NCI-H82 treated with DMSO at 0.1 percent for 48 hours (cell line): ENCODE data around the gene ULK4.
"Not testable (repeated sequence)": the region's sequence is repeated elsewhere in the genome, so short reads cannot be mapped to it uniquely, and the experiment has no call there.

Experiments
- DNase-seq: peaks from one replicate; lab custom pipeline; 2025; ENCODE audit not compliant: unreplicated experiment; lab: John Stamatoyannopoulos, UW

ULK4 gene

DNA sequence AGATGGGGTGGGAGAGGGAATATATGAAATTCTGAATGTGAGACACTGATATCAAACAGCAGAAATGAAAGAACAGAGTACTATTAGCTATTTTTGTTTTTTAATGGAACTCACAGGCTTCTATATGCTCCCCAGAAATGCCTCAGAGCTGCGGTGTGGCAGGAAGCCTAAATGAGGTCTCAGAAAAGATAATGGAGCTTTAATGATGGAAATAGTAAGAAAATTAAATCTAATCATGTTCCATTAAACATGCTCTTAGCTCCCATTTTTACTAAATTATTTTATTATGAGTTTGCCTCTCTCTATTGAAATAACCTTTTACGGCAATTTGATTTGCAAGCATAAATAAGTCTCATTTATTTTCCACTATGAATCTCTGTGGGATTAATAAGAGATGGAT lies 378.9 kb downstream of the ULK4 start:
- no peak for DNase-seq

DNA sequence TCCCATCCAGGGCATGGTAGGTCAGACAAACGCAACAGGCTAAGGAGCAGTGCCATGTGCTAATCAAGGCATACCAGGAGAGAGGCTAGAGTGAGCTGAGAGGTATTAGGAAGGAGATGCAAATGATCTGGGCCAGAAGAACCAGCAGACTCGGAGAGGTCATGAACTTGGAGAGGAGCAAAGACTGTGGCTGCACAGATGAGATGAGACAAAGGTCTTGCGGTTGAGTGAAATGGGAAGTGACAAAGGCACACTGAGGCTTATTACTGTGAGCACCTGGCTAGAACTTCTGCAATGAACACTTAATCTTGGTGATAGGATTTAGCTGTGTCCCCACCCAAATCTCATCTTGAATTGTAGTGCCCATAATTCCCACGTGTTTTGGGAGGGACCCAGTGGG lies 380.2 kb downstream of the ULK4 start:
- DNase-seq: no peak

DNA sequence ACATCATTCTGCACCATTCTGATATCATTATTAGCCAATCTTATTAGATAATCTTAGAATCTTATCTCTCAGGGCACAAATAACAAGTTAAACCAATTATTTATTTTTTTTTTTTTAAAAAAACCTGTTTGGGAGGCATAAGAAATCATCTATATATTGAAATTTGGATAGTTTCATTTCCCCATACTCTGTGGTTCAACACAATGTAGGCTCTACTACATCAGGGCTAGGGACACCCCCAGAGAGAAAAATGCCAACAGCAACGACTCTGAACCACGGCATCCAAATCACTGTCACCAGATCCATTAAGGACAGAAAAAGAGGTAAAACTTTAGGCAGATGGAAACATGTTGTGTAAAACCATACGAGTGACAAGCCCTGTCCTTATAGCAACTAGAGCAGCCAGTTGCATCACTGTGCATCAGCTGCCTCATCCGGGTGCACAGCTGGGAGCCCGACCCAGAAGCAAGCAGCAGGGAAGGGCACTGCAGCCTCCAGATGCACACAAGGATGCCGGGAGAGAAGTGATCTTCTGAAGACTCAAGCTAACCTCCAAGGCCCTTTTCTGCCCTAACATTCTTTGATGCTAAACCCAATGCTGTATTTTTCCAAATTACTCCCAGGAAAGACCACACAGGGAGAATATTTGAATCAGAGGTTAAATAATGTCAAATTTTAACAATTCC lies 381.5 kb downstream of the ULK4 start:
- no peak for DNase-seq

DNA sequence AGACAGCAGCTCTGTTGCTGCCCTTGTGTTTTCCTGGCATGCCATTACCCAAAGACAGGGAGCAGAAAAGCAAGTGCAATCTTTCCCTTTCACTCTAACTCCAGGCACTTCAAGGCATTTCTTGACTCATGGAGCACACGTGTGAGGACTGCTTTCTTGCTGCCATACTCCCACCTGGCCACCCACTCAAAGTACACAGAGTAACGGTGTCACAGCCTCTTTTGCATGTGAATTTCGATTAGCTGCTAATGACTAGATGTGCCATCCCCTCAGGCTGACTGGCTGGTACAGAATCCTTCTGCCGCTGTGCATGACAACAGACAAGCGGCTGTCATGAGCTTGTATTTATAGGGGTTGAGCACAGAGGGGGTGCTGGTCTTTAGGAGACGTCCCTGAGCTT lies 382.0 kb downstream of the ULK4 start:
- DNase-seq: no peak

DNA sequence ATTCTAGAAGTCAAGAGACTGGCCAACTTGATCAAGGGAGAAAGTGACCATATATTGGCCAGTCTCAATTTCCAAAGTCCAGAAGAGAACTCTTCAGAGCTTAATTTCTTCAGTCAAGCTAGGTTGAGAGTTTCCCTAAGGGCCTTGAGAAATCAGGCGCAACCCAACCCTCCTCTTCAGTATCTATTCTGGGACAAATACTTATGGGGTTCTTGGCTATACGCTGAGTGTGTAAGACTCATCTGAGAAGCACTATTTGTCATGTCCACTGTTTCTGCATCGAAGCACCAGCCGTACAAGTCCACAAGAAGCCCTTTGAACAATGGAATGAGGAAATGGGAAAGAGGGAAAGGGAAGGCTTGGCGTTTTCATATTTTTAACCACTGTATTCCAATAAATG lies 383.1 kb downstream of the ULK4 start:
- DNase-seq: no peak

DNA sequence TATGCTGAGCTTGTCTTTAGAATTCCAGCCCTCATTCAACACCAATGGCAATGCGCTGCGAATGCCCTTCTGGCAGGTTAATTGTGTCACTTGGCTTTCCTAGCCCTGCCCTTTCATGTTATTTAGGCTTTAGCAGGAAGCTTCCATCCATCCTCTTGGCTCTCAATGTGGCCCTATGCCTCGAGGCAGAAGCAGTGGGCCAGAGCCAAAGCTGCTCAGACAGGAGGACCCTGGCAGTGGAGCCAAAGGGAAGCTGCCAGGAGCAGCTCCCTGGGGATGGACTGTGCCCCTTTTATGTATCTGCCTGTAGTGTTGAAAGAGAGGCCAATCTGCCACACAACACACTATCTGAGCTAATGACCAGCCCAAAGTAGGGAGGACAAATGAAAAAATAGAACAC lies 386.2 kb downstream of the ULK4 start:
- no peak for DNase-seq

DNA sequence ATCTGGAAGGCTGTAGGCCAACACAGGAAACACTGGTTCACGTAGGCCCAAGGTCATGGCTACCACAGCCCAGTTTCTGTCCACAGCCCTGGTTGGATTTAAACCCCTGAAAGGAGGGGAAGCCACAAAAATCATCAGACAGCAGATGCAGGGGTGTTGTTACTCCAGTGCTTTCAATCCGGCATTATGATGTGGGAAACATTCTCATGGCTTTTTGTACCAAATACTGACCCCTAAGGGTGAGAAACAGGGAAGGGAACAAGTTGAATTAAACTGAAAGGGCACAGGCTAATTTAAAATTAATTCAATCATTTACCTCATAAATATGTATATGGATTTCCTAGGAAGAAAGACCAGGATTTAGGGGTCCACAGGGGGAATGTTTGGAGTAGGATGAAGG lies 387.0 kb downstream of the ULK4 start:
- DNase-seq: no peak

DNA sequence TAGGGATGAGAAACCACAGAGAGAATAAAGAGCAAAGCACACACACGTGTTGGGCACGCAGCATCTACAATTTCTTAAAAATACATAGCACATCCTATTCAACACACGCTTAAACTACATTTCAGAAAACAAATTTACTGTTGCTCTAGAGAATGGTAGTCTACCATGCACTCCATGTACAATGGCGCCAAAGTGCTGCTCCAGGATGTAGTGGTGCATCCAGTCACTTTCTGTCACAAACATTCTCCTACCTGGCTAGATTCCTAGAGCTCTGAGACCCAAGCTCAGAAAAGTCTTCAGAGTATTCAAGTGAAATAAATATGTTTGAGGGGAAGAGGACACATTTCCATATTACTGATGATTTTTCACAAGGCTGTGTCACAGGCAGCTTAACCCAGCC lies 388.3 kb downstream of the ULK4 start:
- no peak for DNase-seq

DNA sequence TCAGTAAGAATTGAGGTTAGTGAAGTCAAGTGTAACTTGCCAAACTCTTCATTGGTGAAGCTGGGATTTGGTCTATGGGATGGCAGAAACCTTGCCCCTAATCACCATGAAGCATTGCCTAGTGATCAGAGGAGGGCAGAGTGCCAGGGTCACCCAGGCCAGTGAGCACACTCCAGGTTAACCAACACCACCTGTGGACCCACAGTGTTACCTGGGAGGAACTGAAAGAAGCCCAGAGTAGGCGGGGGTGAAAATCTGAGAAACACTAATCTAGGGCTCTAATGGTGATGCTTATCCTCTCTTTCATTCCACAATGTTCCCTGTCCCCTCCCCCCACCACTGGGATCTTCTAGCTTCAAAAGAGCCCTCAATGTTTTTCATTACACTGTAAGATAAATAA lies 389.8 kb downstream of the ULK4 start:
- no peak for DNase-seq

DNA sequence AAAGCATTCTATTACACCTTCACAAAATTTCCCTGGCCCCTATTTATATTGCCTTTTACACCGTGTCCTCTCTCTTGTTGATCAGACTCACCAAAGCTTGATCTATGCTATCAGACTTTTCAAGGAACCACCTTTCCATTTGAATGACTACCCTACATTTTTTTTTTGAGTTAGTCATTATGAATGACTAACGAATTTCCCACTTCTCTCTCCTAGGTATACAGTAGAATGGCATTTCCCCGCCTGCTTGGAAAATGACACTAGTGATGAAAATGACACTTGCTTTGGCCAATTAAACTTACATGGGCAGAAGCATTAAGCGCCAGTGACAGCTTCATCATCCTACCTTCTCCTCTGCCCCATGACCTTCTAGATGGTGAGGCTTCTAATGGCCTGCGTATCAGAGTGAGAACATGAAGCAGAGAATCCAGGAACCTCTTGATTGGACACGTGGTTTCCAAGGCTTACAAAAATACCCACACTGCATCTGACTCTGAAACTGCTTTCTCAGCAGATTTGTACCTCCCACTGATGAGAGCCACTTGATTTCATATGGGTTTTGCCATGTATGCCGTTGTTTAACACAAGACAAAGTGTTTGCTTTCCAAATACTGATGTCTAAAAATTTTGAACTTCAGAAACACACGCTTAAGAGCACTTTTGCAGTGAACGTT lies 392.1 kb downstream of the ULK4 start:
- DNase-seq: no peak

DNA sequence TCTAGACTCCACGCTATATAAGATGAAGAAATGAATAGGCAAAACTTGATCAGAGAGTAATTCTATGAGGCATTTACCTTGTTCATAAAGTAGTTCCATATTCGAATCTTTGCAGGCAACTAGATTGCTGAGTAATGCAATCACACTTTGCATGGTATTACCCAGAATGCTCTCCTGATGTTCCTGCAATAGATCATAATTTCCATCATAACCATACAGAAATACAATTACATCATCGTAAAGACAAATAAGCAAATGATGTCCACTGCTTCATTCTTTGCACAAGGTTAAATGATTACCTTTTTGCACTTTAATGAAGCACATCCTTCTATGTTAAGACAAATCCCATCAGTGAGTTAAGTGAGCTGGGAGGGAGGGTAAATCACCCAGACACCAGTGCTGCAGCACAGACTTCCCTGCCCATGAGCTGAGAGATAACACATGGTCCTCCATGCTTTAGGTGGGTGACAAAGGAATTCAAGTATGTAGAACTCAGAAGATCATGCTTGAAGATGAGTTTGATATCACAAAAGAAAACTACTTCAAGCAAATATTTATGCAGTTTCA lies 395.9 kb downstream of the ULK4 start:
- no peak for DNase-seq

DNA sequence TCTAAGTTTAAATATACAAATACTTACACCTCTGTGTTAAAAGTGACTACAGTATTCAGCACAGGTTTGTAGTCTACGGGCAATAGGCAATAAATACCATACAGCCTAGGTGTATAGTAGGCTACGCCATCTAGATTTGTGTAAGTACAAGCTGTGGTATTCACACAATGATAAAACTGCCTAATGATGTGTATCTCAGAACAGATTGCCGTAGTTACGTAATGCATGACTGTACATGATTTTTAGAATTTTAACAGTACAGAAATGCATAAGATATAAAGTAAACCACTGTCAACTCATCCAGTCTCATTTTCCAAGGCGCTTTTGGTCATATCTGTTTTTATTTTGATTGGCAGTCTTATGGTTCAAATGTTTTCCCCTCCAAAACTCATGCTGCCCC lies 396.9 kb downstream of the ULK4 start:
- no peak for DNase-seq

DNA sequence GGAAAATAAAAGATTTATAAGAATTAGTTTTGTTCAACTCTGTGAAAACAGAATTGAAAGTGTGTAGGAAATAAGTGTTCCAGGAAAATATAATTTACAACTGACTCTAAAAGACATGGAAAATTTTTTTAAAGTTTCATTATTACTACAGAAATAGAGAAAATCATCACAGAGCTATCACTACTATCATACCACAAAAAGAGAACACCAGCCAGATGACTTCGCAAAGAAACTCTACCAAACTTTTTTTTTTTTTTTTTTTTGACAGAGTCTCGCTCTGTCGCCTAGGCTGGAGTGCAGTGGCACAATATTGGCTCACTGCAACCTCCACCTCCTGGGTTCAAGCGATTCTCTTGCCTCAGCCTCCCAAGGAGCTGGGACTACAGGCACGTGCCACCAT lies 405.7 kb downstream of the ULK4 start:
- DNase-seq: not testable (repeated sequence)

DNA sequence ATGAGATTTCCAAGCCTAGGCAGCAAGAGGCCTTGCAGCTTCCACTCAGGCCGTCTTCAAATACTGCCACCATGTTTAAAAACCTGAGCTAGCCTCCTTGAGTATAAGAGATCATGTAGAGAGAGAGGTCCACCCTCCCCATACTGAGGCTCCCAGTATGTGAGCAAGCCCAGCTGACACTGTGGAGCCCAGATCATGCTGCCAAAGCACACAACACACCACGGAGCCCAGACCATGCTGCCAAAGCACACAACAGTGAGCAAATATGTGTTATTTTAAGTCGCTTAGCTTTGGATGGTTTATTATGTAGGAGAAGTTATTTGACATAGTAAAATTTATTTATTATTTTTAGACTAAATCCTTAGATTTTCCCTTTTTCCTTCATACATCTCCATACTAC lies 428.9 kb downstream of the ULK4 start:
- no peak for DNase-seq

DNA sequence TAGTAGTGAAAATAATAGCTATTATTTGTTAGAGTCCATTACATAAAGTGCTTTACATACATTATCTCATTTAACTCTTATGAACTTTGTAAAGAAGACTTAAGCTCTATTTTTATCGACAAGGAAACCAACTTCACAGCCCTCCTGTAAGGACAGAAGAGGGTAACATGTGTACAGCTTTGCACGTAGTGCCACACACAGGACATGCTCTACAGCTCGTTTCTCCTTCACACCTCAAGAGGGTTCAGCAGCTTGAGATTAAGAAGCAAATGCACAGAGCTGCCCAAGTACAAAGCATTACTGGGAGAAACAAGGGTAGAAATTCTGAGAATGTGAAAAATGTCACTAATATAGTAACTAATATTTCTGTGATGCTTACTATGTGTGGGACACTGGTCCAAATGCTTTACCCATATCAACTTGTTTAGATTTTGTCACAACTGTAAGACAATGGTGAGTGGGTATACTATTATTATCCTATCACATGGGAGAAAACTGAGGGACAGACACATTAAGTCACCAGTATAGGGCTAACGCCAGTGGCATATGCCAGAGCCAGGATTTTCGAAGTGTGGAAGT lies 434.8 kb downstream of the ULK4 start:
- DNase-seq: no peak

DNA sequence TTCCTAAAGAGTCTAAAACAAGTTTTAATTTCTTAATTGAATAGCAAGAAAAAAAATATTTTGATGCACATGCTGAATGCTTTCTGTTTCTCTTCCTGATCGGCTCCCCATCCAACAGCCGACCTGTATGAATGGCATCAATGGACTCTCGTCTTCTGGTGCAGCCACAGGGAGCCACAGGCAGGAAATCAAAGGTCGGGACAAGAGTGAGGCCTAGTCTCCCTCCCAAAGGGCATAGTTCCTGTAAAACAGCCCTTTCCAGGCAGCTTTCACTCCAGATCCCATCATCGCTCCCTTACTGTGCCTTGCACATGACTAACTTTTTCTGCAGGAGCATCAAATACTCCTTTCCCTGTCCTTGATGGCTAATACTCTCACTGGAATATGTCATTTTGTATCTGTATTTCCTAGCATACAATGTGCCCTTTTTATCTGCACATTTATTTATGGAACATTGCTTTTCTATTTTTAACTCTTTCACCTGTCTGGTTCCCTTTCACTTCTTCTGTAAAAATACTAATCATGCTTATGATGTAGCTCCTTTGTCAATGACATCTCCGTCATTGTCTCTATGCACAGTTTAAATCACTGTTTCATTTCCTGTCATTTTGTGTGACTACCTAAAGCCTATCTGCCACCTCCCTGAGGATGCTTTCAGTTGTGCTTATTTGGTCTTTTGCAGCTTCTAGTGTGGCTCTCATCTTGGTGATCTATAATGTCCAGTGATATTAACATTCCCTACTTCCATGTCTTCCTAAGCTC lies 436.4 kb downstream of the ULK4 start:
- DNase-seq: no peak

DNA sequence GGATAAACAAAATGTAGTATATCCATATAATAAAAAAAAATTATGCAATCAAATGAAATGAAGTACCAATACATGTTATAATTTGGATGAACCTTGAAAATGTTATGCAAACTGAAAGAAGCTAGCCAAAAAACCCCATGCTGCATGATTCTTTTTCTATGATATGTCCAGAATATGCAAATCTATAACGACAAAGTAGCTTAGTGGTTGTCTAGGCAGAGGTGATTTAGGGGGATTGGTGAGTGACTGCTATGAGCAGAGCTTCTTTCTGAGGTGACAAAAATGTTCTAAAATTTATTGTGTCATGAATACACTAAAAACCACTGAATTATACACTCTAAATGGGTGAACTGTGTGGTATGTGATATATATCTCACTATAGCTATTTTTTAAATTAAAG lies 438.0 kb downstream of the ULK4 start:
- DNase-seq: no peak

DNA sequence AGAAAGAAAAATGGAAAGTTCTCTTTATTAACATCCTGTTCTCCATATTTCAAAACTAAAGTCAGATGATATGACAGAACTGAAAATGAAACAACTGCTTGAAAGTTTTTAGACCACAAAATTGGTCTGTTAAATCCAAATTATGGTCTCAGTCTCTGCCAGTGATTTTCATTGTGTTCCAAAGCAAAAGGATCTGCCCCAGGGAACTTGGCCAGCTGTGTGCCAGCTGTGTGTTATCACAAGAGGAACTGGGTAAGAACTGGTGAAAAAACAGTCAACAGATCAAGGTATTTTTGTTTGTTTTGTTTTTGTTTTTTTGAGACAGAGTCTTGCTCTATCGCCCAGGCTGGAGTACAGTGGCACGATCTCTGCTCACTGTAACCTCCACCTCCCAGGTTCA lies 439.3 kb downstream of the ULK4 start:
- DNase-seq: no peak

DNA sequence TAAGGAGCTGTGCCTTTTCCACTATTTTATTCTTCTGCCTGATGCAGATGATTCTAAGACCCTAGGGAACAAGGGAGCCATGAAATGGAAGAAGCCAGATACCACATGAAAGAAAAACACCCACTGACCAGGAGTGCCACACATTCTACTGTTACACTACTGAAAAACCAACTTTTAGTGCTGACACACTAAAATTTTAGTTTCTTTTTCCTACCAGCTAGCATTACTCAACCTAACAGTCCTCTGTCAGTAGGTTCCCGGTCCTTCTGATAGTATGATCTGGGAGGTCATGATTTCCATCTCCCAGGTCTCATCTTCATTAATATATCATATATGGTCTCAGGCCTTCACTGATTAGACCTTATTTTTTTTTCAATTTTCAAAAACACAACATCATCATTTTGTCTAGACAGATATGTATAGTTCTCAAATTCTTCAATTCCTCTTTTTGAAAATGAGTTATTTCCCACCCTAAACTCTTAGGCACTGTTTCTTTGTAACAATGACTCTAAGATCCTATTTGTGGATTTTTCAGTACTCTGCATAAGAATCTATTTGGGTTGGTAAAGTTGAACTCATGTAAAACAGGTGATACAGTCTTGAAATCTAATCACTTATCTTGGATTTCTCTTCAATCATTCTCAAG lies 440.8 kb downstream of the ULK4 start:
- DNase-seq: no peak

DNA sequence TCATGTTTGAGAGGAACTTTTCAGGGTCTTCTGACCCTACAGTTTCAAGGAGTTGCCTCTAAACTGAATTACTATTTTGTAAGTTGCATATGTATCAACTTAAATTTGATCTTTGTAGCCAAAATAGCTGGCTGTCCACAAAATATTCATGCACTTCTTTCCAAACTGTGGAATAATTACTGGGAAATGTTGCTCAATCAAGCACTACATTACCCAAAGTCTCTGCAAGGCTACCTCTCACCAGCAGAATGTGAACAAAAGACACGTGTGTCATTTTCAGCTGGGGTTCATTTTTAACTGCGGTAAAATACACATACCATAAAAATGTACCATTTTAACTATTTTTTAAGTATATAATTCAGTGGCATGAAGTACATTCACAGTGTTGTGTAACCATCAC lies 442.2 kb downstream of the ULK4 start:
- DNase-seq: no peak

DNA sequence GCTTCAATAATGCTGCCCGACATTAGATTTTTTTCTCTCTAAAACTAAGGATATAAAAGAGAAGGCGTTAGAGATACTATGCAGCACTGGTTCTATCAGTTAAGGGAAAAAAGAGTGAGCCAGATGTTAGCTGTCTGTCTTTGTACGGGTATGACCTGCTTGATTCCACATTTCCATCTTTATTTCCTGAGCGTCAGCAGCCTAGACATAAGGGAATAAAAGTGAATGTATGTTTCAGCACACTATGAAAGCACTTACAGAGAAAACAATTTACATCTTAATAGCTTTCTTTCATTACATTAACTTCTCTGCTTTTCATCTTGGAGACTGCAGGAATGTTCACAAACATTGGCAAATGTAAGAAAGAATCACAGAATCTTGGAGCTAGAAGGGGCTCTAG lies 443.3 kb downstream of the ULK4 start:
- DNase-seq: no peak
